GM12865 (cell line): ENCODE measurements around the gene GRB10.

Experiments used
- DNase-seq: peaks from one replicate; pipeline ENCODE4 v3.0.0; 2010; ENCODE audit warnings: low read depth
- H3K4me3 ChIP-seq: 2 replicates; pipeline ENCODE4 v1.5.1; 2011; ENCODE audit warnings: mild to moderate bottlenecking, low read depth, low read length, control low read depth
- TF ChIP-seq, protein P1 (sequence below): IDR thresholded peaks from 2 replicates; pipeline ENCODE4 v1.5.1; 2011; ENCODE audit warnings: low read length, control low read depth, low read depth, inconsistent platforms; ENCODE audit not compliant: insufficient read depth; ENCODE audit errors: missing control alignments

Gene GRB10

DNA sequence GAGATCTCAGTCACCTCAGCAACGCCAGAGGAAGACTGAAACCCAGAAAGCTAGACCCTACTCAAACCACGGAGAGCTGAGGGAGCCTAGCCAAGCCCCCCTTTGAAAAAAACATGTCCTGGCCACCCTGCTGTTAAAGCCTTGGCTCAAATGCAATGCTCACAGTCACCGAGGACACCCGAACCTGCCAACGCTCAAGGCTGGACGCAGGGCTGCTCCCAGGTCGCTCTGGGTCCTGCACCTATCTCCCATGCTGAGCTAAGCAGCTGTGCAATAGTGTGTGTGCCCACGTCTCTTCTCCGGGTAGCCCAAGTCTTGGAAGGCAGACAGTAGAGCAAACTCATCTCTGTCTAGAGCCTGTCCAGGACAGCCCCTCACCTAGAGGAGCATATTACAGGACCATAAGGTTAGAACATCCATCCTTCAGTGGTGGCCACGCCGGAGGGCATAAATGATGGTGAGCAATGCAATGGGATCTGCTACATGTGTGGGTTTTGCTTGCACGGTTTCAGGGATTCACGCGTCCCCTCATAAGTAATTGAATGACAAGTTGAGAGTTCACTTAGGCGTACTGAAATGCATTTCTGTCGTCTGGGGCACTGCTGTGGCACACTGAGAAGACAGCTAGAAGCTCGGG, 123.2 kb downstream of the GRB10 start:
- no peak for DNase-seq
- TF ChIP-seq, protein P1, sequence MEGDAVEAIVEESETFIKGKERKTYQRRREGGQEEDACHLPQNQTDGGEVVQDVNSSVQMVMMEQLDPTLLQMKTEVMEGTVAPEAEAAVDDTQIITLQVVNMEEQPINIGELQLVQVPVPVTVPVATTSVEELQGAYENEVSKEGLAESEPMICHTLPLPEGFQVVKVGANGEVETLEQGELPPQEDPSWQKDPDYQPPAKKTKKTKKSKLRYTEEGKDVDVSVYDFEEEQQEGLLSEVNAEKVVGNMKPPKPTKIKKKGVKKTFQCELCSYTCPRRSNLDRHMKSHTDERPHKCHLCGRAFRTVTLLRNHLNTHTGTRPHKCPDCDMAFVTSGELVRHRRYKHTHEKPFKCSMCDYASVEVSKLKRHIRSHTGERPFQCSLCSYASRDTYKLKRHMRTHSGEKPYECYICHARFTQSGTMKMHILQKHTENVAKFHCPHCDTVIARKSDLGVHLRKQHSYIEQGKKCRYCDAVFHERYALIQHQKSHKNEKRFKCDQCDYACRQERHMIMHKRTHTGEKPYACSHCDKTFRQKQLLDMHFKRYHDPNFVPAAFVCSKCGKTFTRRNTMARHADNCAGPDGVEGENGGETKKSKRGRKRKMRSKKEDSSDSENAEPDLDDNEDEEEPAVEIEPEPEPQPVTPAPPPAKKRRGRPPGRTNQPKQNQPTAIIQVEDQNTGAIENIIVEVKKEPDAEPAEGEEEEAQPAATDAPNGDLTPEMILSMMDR = no peak
- H3K4me3 ChIP-seq = no peak overlapping the region

DNA sequence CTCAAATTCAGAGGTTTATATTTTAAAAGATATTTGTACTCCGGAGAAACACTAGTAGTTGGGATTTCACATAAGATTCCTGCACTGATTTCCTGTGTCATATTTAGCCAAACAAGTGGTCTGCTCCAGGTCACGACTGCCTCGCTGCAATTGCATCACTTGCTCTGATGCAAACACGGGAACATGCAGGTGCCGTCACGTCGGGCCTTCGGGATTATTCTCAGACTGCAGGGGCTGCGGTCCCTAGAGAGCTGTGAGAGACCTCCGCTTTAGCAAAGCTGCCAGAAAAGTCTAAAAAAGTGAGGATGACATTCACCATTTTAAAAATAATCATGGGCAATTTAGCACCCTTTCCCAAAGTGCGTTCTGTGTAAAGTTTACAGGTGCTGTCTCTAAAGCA, 124.0 kb downstream of the GRB10 start:
- H3K4me3 ChIP-seq = no peak overlapping the region
- DNase-seq = no peak

DNA sequence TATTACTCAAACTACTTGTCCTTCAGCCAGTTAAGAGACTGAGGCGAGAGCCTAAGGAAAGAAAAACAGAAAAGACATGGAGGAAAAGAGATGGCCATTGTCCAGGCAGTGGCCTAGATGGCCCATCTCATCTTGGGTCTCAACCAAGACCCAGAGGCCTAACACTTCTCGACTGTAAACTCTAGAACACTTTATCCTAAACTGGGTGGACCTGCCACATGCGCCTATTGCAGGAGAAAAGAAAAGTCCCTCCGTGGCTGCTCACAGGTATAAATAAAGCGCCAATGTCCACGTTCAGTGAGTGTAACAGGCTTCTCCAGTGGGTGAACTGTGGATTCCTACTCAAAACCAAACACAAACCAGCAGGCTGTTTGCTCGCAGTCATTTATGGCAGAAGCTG, 124.8 kb downstream of the GRB10 start:
- TF ChIP-seq, protein P1 = no peak
- no peak overlapping the region for H3K4me3 ChIP-seq
- no peak for DNase-seq

More for the DNA sequence above, 124.0 kb downstream of the GRB10 start:
- TF ChIP-seq, protein P1 = no peak

DNA sequence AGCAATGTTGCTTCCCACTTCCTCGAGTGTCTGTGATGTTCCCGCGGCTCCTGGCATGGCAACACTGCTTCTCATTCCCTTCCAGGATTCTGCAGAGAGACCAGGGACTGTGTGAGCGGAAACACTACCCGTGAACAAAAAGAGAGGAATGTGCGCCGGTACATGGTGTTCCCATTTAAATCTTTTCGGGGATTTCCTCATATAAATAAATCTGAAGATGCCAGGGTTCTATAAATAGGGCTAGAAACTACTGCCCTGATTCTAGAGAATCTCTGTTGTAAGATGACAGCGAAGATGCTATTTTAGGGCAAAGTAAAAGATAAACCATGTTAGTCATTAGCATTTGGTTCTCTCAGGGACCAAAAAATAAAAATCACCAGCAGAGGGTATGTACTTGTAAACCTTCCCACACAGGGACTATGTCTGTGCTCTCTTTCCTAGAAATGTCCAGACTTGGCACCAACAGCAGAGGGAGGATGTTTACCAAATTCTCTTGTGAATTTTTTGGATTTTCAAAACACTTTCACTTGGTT, 125.3 kb downstream of the GRB10 start:
- no peak overlapping the region for H3K4me3 ChIP-seq
- TF ChIP-seq, protein P1 = no peak
- DNase-seq = peak; percentile 23

DNA sequence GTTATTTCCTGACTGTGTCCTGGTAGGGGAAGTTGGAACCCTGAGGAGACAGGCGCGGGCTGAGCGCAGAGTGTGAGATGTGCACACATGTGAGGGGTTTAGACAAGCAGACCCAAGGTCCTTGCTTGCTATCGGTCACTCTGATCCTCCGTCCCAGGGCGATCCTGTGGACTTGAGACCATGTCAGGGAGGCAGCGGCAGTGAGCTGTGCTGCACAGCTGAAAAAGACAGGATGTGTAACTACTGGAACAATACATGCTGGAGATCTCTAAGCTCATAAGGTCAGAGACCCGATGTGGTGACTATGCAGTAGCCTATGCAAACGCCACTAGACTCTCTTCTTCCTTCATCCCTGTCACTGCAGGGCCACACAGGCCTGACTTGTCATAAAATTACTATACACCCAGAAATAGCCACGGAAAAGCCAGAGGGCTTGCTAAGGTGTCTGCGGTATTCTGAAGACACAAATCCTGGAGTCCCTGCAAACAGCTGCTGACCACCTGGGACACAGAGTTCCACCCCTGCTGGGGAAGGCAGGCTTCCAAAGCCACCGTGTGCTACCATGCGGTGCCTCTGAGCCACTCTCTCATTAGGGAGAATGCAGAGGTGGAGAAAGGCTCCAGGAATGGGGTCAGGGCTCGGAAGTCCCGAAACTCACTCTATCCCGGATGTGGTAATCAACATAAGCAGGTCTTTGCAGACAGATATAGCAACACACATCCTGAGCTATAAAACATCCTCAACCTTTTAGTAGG, 126.4 kb downstream of the GRB10 start:
- no peak overlapping the region for H3K4me3 ChIP-seq
- TF ChIP-seq, protein P1 = no peak
- DNase-seq = peak; percentile 20

DNA sequence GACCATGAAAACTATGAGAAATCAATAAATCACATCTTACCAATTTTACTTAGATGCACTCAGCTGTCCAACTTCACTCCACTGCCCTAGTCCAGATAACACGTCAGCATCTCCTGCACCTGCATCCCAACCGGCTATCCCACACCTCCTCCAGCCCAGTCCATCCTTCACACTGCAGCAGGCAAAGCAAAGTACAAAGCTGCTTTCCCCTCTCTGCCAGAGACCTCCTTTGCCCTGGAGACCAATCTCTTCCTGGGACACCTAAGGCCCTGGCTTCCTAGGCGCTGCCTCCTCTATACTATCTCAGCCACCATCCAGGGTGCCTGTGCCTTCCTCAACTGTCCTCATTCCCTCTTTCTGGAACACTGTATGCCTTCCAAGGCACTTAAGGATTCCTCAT, 127.2 kb downstream of the GRB10 start:
- H3K4me3 ChIP-seq = no peak overlapping the region
- DNase-seq = no peak
- TF ChIP-seq, protein P1 = no peak

DNA sequence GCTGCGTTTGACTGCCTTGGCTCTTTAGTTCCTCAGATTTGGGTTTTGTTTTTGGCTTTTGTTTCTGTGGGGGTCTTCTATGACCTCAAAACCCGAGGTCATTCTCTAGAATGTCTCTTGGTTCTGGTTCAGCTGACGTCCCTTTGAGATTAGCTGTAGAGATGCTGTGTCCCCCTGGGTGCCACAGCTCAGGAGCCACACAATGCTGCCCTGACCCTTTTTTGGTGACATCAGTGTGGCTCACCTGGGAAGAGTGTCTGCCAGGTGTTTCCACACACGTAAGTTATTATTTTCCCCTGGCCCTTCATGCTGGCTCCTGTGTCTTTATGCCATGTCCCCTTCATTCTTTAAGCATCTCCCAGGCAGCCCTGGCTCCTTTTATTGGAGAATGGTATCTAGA, 127.7 kb downstream of the GRB10 start:
- DNase-seq = no peak
- TF ChIP-seq, protein P1 = no peak
- H3K4me3 ChIP-seq = no peak overlapping the region
